Measurements from ENCODE around the gene TNK1.

DNA sequence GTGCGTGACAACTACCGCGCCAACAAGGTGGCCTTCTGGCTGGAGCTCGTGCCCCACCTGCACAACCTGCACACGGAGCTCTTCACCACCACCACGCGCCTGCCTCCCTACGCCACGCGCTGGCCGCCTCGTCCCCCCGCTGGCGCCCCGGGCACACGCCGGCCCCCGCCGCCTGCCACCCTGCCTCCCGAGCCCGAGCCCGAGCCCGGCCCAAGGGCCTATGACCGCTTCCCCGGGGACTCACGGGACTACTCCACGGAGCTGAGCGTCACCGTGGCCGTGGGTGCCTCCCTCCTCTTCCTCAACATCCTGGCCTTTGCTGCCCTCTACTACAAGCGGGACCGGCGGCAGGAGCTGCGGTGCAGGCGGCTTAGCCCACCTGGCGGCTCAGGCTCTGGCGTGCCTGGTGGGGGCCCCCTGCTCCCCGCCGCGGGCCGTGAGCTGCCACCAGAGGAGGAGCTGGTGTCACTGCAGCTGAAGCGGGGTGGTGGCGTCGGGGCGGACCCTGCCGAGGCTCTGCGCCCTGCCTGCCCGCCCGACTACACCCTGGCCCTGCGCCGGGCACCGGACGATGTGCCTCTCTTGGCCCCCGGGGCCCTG, 36.3 kb downstream of the TNK1 start:
- TF ChIP-seq, protein P1, sequence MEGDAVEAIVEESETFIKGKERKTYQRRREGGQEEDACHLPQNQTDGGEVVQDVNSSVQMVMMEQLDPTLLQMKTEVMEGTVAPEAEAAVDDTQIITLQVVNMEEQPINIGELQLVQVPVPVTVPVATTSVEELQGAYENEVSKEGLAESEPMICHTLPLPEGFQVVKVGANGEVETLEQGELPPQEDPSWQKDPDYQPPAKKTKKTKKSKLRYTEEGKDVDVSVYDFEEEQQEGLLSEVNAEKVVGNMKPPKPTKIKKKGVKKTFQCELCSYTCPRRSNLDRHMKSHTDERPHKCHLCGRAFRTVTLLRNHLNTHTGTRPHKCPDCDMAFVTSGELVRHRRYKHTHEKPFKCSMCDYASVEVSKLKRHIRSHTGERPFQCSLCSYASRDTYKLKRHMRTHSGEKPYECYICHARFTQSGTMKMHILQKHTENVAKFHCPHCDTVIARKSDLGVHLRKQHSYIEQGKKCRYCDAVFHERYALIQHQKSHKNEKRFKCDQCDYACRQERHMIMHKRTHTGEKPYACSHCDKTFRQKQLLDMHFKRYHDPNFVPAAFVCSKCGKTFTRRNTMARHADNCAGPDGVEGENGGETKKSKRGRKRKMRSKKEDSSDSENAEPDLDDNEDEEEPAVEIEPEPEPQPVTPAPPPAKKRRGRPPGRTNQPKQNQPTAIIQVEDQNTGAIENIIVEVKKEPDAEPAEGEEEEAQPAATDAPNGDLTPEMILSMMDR (IDR thresholded peaks at IDR 0.05 in 8 of 11, conservative IDR thresholded peaks at IDR 0.05 in 3 of 11) = no peak
- no peak for TF ChIP-seq POLR2AphosphoS5 (IDR thresholded peaks at IDR 0.05)
